ENCODE results near the gene DNAAF2.

- TF ChIP-seq CTCF (IDR thresholded peaks at IDR 0.05) = no peak
- TF ChIP-seq POLR2A (IDR thresholded peaks at IDR 0.05) = no peak
- TF ChIP-seq EP300 (IDR thresholded peaks at IDR 0.05; ENCODE audit: low read depth) = no peak
- no peak for TF ChIP-seq POLR2AphosphoS5 (IDR thresholded peaks at IDR 0.05)
These were observed 2.6 kb upstream of the DNAAF2 start for GRCh38 chr14:49637534-49638078.

Data from transverse colon (tissue), 4 donors.